Uterus (tissue), 2 donors: Measurements from ENCODE around the gene CRADD.

Experiments used
- POLR2A ChIP-seq, 2 donors: fragments of 450-650 bp; IDR thresholded peaks; one replicate each; pipeline ENCODE4 v1.6.1; 2016; ENCODE audit warnings: antibody characterized with exemption in 2 of 2, mild to moderate bottlenecking in 1 of 2, moderate library complexity in 1 of 2
- TF ChIP-seq, protein P1 (sequence below), 4 experiments: fragments of 200-600 bp in 2 of 4; fragments of 450-650 bp in 2 of 4; sonication (generic) in 2 of 4; IDR thresholded peaks; one replicate each; pipeline ENCODE4 v1.5.1; 2016 to 2019; ENCODE audit warnings: antibody characterized with exemption in 4 of 4, mild to moderate bottlenecking in 2 of 4, moderate library complexity in 1 of 4

DNA sequence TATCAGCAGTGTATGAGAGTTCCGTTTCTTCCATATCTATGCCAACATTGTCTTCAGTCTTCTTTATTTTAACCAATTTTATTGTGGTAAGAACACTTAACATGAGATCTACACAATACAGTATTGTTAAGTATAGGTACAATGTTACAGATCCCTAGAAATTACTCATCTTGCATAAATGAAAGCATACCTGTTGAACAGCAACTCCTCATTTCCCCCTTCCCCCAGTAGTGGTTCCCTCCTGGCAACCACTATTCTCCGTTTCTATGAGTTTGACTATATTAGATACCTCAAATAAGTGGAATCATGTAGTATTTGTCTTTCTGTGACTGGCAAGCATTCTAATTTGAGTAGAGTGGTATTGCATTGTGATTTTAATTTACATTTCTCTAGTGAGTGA, 150.5 kb downstream of the CRADD start:
- TF ChIP-seq, protein P1, sequence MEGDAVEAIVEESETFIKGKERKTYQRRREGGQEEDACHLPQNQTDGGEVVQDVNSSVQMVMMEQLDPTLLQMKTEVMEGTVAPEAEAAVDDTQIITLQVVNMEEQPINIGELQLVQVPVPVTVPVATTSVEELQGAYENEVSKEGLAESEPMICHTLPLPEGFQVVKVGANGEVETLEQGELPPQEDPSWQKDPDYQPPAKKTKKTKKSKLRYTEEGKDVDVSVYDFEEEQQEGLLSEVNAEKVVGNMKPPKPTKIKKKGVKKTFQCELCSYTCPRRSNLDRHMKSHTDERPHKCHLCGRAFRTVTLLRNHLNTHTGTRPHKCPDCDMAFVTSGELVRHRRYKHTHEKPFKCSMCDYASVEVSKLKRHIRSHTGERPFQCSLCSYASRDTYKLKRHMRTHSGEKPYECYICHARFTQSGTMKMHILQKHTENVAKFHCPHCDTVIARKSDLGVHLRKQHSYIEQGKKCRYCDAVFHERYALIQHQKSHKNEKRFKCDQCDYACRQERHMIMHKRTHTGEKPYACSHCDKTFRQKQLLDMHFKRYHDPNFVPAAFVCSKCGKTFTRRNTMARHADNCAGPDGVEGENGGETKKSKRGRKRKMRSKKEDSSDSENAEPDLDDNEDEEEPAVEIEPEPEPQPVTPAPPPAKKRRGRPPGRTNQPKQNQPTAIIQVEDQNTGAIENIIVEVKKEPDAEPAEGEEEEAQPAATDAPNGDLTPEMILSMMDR (IDR thresholded peaks at IDR 0.05): no peak
- TF ChIP-seq POLR2A (IDR thresholded peaks at IDR 0.05): no peak
